HG03442 (cell line): ENCODE results near the gene MIPOL1.
"Not testable (repeated sequence)": the region's sequence is repeated elsewhere in the genome, so short reads cannot be mapped to it uniquely, and the experiment has no call there.

Experiments used
- ATAC-seq: cut with Tn5 transposase; IDR thresholded peaks from one replicate; pipeline ENCODE4 v1.9.1; 2021; ENCODE audit warnings: mild to moderate bottlenecking, moderate library complexity; ENCODE audit not compliant: unreplicated experiment

Gene MIPOL1

DNA sequence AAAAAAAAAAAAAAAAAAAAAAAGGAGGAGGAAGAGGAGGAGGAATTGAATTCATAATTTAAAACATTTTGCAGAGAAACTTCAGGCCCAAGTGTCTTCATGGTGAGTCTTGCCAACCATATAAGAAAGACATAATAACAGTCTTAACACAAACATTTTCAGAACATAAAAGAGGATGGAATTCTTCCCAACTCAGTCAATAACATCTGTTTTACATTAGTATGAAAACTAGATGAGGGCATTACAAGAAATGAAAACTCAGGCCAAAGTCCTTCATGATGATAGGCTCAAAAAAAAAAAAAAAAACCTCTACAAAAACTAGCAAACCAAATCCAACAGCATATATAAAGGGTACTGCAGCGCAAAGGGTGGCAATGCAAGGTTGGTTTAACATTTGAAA is 245.7 kb downstream of the MIPOL1 start:
- ATAC-seq: no peak

DNA sequence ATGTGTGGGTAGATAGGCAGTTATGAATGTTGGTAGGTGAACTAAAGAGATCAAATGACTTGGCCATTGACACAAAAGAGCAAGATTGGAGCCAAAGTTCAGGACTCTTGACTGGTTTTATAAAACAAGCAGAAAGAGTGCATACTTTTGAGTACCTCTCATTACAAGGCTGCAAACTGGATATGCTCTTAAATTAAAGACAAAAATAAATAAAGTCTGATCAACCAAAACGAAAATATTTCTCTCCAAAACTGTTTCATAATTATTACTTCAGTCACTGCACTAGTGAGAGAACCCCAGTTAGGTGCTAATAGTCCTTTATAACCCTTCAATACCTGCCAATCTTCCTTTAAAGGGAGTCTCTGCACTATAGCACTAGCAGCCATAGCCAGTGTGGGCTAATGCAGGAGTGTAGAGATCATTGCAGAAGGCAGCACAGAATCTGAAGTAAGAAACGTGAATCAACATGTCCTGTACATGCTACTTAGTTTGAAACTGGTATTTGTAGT is 250.2 kb downstream of the MIPOL1 start:
- no peak for ATAC-seq

GRCh38 chr14:37452323-37452722 is 254.6 kb downstream of the MIPOL1 start:
- ATAC-seq: no peak

DNA sequence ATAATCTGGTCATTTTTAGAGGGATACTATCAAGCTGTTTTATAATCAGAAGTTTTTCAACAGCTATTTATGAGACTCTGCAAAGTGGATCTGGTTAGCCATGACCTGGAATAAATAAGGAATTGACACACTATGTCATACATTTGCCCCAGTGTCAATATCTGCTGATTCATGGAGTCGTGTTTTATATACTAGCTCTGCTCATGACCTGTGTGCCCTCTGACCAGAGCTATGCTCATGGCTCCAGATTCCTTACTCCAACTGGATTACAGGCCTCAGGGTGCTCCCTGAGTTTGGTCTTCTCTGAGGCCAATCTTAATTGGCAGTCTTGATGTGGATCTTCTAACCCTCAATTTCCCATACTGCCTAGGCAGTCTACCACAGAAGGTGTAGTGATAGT is 256.2 kb downstream of the MIPOL1 start:
- no peak for ATAC-seq

DNA sequence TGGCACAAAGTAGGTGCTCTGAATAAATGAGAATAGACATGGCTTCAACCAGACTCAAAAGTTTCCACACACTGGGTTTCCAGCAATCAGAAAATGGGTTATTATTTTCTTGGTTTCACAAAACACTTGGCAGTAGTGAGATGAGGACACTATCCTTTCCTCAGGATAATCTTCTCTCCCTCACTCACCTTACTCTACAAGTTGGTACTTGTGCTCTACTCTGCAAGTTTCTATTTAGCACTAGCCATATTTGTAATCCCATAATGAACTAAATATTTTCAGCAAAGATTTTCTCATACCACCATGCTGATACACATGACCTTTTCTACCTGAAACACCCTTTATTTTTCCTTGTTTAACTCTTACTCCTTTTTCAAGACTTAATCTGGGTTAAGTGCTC is 259.6 kb downstream of the MIPOL1 start:
- no peak for ATAC-seq

DNA sequence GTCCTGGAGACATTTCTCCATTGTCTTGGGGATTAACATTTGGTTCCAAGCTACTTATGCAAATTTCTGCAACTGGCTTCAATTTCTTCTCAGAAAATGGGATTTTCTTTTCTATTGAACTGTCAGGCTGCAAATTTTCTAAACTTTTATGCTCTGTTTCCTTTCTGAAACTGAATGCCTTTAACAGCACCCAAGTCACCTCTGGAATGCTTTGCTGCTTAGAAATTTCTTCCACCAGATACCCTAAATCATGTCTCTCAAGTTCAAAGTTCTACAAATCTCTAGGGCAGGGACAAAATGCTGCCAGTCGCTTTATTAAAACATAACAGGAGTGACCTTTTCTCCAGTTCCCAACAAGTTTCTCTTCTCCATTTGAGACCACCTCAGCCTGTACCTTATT is 264.7 kb downstream of the MIPOL1 start:
- ATAC-seq: not testable (repeated sequence)

DNA sequence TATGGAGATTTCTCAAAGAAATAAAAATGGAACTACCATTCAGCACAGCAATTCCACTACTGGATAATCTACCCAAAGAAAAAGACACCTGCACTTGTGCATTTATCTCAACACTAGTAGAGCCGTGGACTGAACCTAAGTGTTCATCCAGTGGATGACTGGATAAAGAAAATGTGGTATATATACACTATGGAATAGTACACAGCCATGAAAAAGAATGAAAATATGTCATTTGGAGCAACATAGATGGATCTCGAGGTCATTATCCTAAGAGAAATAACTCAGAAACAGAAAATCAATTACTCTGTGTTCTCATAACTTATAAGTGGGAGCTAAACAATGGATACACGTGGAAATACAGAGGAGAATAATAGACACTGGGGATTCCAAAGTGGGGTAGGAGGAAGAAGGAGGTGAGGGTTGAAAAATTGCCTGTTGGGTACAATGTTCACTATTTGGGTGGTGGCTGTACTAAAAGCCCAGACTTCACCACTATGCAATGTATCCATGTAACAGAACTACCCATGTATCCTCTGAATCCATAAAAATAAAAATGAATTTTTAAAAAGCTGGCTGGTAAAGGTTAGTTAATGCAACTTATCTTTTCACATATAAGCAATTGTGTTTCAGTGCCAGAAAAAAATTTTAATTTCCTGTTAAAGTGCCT is 266.6 kb downstream of the MIPOL1 start:
- no peak for ATAC-seq

- no peak for ATAC-seq
Measured at GRCh38 chr14:37466003-37466622, 268.4 kb downstream of the MIPOL1 start.

DNA sequence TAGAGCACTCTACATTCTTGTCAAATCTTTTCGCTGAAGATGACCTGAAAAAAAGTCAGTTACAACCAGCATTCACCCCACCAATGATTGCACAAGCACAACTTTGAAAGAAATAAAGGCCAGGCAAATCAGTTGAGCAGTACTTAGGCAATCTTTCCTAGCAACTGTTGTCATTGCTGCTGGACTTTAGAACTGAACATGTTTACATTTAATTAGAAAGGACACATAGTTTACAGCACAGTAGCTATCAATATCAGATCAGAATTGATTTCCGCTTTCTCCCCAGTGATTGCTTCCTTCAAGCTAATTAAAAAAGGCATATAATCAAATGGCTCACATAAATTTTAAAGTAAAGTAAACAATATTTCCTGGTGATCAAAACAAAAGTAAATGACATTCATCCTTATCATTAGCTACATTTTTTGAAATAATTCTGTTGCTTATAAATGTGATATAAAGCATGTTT is 268.9 kb downstream of the MIPOL1 start:
- ATAC-seq: no peak

DNA sequence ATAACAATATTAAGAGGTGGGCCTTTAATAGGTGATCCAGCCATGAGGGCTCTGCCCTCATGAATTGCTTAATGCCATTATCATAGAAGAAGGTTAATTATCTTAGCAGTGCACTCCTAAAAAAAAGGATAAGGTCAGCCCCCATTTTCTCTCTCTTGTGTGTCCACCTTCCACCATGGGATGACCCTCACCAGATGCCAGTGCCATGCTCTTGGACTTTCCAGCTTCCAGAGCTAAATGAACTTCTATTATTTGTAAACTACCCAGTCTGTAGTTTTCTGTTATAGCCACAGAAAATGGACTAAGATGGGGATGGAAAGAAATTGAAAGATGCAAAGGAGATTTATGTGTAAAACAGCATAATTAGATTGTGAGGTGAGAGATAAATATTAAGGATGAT is 271.9 kb downstream of the MIPOL1 start:
- no peak for ATAC-seq

- ATAC-seq: no peak
Measured at GRCh38 chr14:37470251-37470650, 272.5 kb downstream of the MIPOL1 start.

GRCh38 chr14:37472906-37473305 is 275.2 kb downstream of the MIPOL1 start:
- ATAC-seq: no peak

DNA sequence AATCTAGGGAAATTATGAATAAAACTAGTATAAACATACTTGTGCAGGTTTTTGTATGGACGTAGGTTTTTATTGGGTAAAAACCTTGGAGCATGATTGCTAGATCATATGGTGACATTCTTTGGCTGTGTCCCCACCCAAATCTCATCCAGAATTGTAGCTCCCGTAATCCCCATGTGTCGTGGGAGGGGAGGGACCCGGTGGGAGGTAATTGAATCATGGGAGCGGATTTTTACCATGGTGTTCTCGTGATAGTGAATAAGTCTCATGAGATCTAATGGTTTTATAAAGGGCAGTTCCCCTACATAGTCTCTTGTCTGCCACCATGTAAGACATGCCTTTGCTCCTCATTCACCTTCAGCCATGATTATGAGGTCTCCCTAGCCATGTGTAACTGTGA is 276.5 kb downstream of the MIPOL1 start:
- no peak for ATAC-seq

DNA sequence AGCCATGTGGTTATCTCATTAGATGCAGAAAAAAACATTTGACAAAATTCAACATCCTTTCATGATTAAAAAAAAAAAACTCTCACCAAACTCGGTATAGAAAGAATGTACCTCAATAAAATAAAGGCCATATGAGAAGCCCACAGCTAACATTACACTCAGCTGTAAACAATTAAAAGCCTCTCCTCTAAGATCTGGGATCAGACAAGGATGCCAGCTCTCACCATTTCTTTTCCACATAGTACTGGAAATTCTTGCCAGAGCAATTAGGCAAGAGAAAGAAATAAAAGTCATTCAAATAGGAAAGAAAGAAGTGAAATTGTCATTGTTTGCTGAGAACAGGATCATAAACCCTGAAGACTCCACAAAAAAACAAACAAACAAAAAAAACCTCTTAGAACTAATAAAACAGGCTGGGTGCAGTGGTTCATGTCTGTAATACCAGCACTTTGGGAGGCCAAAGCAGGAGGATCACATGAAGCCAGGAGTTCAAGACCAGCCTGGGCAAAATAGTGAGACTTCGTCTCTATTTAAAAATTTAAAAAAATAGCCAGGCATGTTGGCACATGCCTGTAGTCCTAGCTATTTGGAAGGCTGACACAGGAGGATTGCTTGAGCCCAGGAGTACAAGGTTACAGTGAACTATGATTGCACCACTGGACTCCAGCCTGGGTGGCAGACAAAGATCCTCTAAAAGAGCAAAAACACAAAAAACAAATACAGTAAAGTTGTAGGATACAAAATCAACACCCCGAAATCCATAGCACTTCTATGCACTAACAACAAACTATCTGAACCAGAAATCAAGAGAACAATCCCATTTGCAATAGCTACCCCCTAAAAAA is 282.9 kb downstream of the MIPOL1 start:
- no peak for ATAC-seq

GRCh38 chr14:37482428-37482827 is 284.7 kb downstream of the MIPOL1 start:
- ATAC-seq: no peak

DNA sequence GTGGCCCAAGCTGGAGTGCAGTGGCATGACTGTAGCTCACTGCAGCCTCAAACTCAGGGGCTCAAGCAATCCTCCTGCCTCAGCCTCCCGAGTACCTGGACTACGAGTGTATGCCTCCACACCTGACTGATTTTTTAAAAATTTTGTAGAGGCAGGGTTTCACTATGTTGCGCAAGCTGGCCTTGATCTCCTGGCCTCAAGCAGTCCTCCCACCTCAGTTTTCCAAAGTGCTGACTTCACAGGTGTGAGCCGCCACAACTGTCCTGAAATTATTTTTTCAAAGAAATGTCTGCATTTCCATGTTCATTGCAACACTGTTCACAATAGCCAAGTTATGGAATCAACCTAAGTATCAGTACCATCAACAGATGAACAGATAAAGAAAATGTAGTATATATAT is 285.9 kb downstream of the MIPOL1 start:
- ATAC-seq: no peak

- ATAC-seq: no peak
Measured at GRCh38 chr14:37490607-37491006, 292.9 kb downstream of the MIPOL1 start.

DNA sequence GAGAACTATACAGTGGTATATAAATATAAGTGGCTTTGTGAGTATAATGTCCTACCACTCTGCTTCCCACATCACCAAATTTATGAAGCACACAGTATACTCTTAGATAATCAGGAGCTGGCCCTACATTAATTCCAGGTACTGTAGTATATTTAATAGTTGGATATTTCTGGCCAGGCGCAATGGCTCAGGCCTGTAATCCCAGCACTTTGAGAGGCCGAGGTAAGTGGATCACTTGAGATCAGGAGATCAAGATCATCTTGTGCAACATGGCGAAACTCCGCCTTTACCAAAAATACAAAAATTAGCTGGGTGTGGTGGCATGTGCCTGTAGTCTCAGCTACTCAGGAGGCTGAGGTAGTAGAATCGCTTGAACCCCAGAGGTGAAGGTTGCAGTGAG is 293.3 kb downstream of the MIPOL1 start:
- no peak for ATAC-seq

- ATAC-seq: no peak
Measured at GRCh38 chr14:37493606-37494005, 295.9 kb downstream of the MIPOL1 start.

DNA sequence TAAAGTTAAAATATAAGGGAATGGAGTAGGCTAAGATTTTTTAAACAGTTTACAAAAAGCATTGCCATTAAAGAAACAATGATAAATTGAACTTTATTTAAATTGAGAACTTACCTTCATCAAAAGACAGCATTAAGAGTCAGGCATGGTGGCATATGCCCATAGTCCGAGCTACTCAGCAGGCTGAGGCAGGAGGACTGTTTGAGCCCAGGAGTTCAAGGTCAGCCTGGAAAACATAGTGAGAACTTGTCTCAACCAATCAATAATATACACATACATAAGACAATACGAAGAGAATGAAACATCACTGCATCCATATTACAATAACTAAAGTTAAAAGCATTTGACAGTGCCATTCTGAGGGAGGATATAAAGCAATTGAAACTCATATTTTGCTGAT is 299.7 kb downstream of the MIPOL1 start:
- no peak for ATAC-seq

DNA sequence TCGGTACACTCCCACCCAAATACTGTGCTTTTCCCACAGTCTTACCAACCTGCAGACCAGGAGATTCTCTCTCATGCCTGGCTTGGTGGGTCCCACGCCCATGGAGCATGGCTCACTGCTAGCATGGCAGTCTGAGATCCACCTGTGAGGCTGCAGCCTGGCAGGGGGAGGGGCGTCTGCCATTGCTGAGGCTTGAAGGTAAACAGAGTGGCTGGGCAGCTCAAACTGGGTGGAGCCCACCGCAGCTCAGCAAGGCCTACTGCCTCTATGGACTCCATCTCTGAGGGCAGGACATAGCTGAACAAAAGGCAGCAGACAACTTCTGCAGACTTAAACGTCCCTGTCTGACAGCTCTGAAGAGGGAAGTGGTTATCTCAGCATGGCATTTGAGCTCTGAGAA is 304.1 kb downstream of the MIPOL1 start:
- no peak for ATAC-seq

DNA sequence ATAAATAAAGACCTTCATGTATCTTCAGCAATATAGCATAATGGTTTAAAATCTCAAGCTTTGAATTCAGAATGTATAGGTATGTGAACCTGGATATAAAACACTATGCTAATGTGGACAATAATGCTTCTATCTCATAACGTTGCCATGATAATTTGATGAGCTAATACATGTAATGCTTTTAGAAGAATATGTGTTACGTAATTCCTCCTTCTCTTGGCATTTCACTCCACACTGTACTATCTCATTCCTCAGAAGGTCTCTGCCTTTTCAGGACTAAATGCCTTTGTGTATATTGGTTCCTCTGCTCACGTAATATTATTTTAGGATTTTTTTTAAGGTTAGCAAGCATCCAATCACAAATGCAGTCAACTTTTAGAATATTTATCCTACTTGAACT is 310.8 kb downstream of the MIPOL1 start:
- no peak for ATAC-seq
